GM18517 (cell line): Measurements from ENCODE around the gene DPH5.
"Not testable (repeated sequence)": the region's sequence is repeated elsewhere in the genome, so short reads cannot be mapped to it uniquely, and the experiment has no call there.

Experiments used
- ATAC-seq: cut with Tn5 transposase; IDR thresholded peaks from one replicate; pipeline ENCODE4 v1.9.1; 2021; ENCODE audit warnings: mild to moderate bottlenecking, moderate library complexity; ENCODE audit not compliant: unreplicated experiment

The DPH5 gene

DNA sequence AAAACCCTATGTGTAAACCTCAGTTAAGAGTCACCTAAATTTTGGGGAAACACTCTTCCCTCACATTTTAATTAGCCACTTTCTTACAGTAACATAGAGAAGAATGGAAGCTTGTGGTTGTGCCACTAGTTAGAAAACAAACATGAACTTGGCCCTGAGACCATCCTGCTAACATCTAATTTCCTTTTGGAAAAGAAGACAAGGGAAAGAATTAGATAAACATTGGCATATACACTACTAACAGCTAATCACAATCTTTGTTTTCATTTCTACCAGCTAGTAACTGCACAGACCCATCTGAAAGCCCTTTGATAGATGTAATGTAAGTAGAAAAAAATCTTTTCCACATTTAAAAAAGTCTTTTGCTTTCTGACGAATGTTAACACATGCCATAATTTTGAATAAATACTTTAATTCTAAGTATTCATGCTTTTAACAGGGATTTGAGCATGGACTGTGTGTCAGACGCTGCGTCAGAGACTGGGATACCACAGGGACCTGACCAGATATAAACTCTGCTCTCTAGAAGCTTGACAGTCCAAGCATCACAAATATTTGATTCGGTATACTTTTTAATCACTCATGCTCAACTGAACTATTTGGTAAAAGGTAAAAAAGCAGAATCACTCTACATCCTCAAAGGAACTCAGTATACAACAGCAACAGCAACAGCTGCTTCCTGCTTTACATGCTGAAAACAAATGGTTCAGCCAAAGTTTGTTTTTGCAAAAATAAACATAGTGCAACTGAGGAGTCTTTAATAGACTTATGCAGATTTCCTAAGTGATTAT lies 30.2 kb downstream of the DPH5 start:
- ATAC-seq: no peak

GRCh38 chr1:100989306-100990077 lies 36.1 kb downstream of the DPH5 start:
- no peak for ATAC-seq

- ATAC-seq: no peak
These were observed 37.5 kb downstream of the DPH5 start for GRCh38 chr1:100988121-100988520.

DNA sequence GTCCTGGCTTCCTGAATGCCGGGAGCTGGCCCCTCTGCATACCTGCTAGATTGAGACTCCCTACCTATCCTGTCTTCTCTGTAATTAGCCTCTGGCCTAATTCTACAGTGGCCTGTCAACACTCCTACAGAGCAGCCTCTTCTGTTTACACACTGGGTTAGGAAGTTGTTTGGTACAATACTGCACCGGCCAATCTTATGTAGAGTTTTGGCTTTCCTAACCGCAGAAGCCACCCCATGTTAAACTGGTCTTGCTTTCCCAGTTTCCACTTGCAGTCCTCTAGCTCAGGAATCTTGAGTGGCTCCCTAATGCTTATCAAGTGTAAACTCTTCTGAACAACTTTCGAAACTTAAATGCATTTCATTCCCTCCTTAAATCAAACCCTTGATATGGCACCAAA lies 42.8 kb downstream of the DPH5 start:
- no peak for ATAC-seq

DNA sequence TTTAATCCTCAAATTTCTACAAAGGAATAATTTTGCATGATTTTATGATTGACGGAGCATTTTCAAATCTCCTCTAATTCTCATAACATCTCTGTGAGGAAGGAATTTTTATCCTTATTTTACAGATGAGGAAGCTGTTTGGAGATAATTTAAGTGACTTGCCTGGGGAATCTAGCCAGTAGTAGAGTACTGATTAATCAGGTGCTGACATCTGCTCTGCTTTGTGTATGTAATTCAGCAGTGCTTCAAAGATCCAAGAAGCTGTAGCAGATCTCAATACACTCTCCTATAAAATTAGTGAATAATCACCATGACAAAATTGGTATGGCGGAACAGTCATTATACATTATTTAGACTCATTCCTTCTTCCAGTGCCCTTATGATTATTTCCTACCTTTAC lies 46.0 kb downstream of the DPH5 start:
- ATAC-seq: no peak

DNA sequence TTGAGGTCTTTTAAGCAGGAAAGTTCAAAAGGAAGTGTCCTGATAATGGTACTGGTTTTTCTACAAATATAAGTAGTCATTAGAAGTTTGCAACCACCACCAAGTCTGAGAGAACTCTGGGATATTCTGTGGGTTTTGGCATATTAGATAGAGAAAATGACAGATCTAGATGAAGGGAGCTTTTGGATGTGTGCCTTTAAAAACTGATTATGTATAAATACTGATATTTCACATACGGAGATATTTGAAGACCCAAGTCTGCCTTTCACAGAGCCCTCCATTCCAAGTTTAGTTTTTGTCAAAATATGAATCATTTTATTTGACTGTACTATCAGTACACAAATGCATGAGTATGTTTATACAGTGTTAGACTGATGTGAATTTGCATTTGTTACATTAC lies 48.6 kb downstream of the DPH5 start:
- no peak for ATAC-seq

- no peak for ATAC-seq
These were observed 53.4 kb downstream of the DPH5 start for GRCh38 chr1:100972185-100972584.

DNA sequence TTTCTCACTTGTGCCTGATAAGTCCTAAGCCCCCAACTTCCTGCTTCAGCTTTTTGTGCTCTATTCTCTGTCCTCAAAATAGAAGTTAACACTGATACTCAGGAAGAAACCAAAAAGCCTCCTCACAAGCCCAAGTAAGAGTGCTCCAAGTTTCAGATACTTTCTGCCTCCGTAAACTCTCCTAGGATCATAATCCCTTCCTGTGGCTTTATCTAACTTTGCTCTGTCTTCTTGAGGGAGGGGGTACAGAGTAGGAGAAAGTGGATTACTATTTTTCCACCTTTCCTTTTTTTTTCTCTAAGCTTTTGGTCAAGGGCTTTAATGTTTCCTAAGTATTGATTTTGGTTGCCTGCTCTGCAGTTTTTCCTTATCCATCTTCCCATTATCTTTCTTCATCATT lies 54.6 kb downstream of the DPH5 start:
- no peak for ATAC-seq

DNA sequence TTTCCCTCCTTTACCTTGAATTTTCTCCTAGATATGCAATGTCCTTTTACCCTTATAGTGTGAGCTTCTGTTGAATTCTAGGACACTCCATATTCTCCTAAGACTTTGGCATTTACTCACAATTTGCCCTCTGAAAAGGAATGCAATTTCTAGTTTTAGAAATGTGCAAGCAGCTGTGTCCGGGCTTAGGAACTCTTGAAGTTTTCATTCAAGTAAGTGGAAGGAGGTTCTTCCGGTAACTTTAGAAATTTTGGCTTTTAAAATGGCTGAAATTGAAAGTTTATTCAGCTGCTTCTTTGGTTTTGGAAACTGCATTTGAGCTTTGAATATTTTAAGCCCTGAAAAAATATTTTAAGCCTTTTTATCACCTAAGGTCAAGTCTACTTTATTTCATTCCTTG lies 56.3 kb downstream of the DPH5 start:
- no peak for ATAC-seq

DNA sequence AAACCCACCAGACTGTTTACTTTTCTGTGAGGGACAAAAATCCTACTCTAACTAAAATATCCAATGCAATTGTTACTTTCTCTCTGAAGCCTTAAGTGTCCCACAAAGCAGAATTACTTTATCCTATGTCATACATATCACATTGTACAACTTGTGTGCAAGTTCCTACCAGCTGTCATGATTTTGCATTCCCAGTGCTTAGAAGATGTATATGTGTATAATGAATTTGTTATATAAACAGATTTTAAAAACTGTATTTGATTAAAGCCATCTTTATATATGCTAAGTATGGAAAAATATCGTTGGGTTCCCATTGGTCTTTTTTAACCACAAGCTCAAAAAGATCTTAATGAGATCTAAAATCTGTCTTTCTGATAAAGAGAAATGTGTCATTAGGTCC lies 57.0 kb downstream of the DPH5 start:
- no peak for ATAC-seq

DNA sequence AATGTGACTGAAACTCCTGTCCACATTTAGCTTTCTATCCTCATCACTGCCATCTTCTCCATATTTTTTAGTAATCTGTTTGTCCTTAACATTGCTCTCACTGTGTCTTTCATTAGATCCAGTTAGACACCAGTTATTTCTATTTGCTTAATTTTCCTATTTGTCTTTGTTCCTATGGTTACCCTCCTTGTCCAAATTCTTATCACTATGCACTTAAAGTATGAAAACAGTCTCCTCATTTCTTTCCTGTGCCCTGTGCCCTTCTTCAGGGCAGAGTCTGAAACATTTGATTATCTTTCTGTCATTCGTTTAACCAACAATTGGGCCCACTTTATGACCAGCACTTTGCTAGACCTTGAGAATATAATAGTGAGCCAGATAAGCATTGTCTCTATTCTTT lies 65.5 kb downstream of the DPH5 start:
- ATAC-seq: no peak

DNA sequence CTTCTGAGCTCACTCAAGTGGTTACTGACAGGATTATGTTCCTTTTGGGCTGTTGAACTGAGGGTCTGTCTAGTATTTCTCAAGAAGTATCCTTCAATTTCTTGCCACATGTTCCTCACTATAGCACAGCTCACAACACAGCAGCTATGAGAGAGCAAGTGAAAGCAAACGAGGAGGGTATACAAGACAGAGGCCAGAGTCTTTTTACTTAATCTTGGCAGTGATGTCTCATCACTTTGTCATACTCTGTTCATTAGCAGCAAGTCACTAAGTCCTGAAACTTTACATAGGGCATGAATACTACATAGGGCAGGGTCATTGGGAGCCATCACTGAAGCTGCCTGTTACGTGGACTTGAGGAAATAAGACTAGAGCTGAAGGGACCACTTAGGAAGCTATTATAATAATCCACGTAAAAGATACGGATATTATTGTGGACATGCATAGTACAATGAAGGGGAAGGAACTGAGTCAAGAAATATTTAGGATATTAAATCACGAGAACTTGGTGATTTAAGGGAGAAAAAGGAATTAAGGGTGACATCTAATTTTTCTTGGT lies 66.0 kb downstream of the DPH5 start:
- no peak for ATAC-seq

- ATAC-seq: no peak
These were observed 70.3 kb downstream of the DPH5 start for GRCh38 chr1:100955322-100955721.

GRCh38 chr1:100953960-100954730 lies 71.4 kb downstream of the DPH5 start:
- ATAC-seq: no peak

GRCh38 chr1:100952970-100953369 lies 72.6 kb downstream of the DPH5 start:
- ATAC-seq: not testable (repeated sequence)

DNA sequence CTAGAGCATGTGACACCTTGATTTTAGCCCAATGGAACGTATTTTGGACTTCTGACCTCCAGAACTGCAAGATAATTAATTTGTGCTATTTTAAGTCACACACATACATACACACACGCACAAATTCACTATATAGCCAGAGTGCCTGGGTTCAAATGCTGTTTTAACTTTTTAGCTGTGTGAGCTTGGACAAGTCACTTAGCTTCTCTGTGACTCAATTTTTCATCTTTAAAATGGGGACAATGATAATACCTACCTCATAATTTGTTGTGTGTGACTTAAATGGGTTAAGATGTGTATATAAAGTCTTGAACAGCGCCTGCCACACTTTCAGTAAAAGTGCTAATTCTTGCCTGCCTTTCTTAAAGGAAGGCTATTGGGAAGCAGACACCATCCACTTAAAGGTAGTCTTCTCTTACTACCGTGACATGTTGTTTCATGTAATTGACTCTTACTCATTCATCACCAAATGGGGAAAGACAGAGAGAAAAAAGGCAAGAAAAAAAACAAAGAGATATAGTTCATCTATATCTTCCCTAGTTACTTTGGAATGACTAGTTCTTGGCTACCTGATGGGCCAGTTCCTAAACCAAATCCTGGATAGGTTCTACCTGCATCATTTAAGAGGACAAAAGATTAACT lies 73.4 kb downstream of the DPH5 start:
- ATAC-seq: no peak

- no peak for ATAC-seq
These were observed 74.8 kb downstream of the DPH5 start for GRCh38 chr1:100950781-100951180.

GRCh38 chr1:100950337-100950736 lies 75.2 kb downstream of the DPH5 start:
- ATAC-seq: no peak

DNA sequence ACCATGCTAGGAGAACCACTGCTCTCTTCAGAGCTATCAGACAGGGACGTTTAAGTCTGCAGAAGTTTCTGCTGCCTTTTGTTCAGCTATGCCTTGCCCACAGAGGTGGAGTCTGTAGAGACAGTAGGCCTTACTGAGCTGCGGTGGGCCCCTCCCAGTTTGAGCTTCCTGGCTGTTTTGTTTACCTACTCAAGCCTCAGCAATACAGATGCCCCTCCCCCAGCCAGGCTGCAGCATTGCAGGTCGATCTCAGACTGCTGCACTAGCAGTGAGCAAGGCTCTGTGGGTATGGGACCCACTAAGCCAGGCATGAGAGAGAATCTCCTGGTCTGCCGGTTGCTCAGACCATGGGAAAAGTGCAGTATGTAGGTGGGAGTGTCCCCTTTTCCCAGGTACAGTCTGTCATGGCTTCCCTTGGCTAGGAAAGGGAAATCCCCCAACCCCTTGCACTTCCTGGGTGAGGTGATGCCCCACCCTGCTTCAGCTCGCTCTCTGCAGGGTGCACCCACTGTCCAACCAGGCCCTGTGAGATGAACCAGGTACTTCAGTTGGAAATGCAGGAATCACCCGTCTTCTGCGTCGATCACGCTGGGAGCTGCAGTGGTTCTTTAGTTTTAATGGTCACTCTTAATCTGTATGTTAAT lies 75.9 kb downstream of the DPH5 start:
- peak; percentile 92 for ATAC-seq

DNA sequence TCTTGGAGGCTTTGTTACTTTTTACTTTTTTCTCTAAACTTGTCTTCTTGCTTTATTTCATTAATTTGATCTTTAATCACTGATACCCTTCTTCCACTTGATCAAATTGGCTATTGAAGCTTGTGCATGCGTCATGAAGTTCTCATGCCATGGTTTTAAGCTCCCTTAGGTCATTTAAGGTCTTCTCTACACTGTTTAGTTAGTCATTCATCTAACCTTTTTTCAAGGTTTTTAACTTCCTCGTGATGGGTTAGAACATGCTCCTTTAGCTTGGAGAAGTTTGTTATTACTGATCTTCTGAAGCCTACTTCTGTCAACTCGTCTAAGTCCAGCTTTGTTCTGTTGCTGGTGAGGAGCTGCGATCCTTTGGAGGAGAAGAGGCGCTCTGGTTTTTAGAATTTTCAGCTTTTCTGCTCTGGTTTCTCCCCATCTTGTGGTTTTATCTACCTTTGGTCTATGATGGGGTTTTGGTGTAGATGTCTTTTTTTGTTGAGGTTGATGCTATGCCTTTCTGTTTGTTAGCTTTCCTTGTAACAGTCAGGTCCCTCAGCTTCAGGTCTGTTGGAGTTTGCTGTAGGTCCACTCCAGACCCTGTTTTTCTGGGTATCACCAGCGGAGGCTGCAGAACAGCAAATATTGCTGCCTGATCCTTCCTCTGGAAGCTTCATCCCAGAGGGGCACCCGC lies 76.7 kb downstream of the DPH5 start:
- ATAC-seq: not testable (repeated sequence)
